ENCODE measurements around the gene KCNE5.
"Not testable (repeated sequence)": the region's sequence is repeated elsewhere in the genome, so short reads cannot be mapped to it uniquely, and the experiment has no call there.

The KCNE5 gene, protein sequence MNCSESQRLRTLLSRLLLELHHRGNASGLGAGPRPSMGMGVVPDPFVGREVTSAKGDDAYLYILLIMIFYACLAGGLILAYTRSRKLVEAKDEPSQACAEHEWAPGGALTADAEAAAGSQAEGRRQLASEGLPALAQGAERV

DNA sequence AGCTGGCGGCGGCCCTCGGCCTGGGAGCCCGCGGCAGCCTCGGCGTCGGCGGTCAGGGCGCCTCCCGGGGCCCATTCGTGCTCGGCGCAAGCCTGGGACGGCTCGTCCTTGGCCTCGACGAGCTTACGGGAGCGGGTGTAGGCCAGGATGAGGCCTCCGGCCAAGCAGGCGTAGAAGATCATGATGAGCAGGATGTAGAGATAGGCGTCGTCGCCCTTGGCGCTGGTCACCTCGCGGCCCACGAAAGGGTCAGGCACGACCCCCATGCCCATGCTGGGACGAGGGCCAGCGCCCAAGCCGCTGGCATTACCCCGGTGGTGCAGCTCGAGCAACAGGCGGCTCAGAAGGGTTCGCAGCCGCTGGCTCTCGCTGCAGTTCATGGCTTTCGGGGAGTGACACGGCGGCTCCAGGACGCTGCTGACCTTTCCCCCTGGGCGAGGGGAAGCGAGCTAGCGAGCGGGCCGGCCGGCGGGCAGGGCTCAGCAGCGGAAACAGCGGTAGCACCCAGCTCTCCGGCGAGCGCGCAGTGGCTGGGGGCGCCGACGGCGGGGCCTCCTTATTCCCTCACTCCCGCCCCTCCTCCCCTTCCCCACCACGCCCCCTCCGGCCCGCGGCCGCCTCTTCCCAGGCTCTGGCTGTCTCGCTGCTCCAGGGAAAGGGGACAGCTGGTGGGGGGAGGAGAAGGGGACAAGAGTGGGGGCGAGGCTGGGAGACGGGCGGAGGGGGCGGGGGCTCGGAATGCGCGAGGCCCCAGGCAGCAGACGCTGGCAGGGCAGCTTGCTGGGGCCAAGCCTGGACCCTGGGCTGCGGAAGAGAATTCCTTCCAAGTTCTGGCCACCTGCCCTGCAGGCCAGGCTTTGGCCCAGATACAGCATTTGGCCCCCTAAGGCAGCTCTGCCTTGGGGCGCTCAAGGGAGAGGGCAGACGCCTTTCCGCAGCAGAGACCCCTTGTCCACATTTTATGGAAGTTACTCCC, at the start of gene KCNE5:
TSS of gene KCNE5 (minus strand) at position 532 of the 976 bp plus-strand sequence. CDS start at position 380, 152 bp downstream.
- no peak for DNase-seq (ENCODE audit: extremely low spot score)
- CTCF ChIA-PET, result no interaction called here
- TF ChIP-seq NFRKB (IDR thresholded peaks at IDR 0.05), result no peak
- TF ChIP-seq ZNF384 (IDR thresholded peaks at IDR 0.05), result no peak
- TF ChIP-seq BHLHE40 (IDR thresholded peaks at IDR 0.05; ENCODE audit: borderline replicate concordance), result no peak
- TF ChIP-seq FOXA1 (IDR thresholded peaks at IDR 0.05), result no peak
- TF ChIP-seq ELF4 (IDR thresholded peaks at IDR 0.05), result no peak
- TF ChIP-seq, protein P1, sequence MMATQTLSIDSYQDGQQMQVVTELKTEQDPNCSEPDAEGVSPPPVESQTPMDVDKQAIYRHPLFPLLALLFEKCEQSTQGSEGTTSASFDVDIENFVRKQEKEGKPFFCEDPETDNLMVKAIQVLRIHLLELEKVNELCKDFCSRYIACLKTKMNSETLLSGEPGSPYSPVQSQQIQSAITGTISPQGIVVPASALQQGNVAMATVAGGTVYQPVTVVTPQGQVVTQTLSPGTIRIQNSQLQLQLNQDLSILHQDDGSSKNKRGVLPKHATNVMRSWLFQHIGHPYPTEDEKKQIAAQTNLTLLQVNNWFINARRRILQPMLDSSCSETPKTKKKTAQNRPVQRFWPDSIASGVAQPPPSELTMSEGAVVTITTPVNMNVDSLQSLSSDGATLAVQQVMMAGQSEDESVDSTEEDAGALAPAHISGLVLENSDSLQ (IDR thresholded peaks at IDR 0.05), result no peak
- TF ChIP-seq CTBP1 (IDR thresholded peaks at IDR 0.05; ENCODE audit: borderline replicate concordance), result no peak
- TF ChIP-seq SUZ12 (IDR thresholded peaks at IDR 0.05), result no peak
- no peak for TF ChIP-seq FOXK2 (IDR thresholded peaks at IDR 0.05)
- no peak for TF ChIP-seq LEF1 (IDR thresholded peaks at IDR 0.05; ENCODE audit: borderline replicate concordance)
- TF ChIP-seq FOXM1 (IDR thresholded peaks at IDR 0.05; ENCODE audit: borderline replicate concordance), result no peak
- TF ChIP-seq ARNT (IDR thresholded peaks at IDR 0.05), result no peak
- no peak for TF ChIP-seq L3MBTL2 (conservative IDR thresholded peaks at IDR 0.05)
- no peak for TF ChIP-seq SP1 (IDR thresholded peaks at IDR 0.05)
- POLR2A ChIA-PET, result no interaction called here

DNA sequence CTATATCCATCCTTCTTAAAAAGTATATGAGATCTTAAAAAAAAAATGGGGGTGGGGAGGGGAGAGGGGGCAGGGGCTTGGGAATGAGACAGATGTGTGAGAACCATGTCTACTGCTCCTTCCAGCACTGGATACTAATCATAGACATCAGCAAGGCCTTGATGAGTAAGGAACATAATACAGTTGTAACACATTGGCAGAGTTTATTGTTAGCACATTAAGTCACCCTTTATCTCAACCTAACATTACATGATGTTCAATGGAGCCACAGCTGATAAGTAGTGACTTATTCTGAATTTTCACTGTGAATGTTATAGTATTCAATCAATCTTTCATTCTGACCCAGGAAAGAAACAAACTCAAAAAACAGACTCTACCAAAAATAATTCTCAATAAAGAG, 47.3 kb upstream of the KCNE5 start:
- no peak for DNase-seq (ENCODE audit: extremely low spot score)
- TF ChIP-seq FOXA1 (IDR thresholded peaks at IDR 0.05), result no peak
- TF ChIP-seq ARNT (IDR thresholded peaks at IDR 0.05), result no peak
- no peak for TF ChIP-seq TARDBP (IDR thresholded peaks at IDR 0.05)
- no peak for TF ChIP-seq FOXM1 (IDR thresholded peaks at IDR 0.05; ENCODE audit: borderline replicate concordance)
- no peak for TF ChIP-seq CTBP1 (IDR thresholded peaks at IDR 0.05; ENCODE audit: borderline replicate concordance)
- TF ChIP-seq SUZ12 (IDR thresholded peaks at IDR 0.05), result no peak
- no peak for TF ChIP-seq BHLHE40 (IDR thresholded peaks at IDR 0.05; ENCODE audit: borderline replicate concordance)
- TF ChIP-seq FOXK2 (IDR thresholded peaks at IDR 0.05), result no peak
- no peak for TF ChIP-seq ZNF384 (IDR thresholded peaks at IDR 0.05)
- no peak for TF ChIP-seq LEF1 (IDR thresholded peaks at IDR 0.05; ENCODE audit: borderline replicate concordance)
- no peak for TF ChIP-seq SP1 (IDR thresholded peaks at IDR 0.05)
- TF ChIP-seq, protein P1 (IDR thresholded peaks at IDR 0.05), result no peak
- TF ChIP-seq NFRKB (IDR thresholded peaks at IDR 0.05), result no peak
- TF ChIP-seq ELF4 (IDR thresholded peaks at IDR 0.05), result no peak
- TF ChIP-seq HDGF (IDR thresholded peaks at IDR 0.05; ENCODE audit: borderline replicate concordance), result no peak
- TF ChIP-seq L3MBTL2 (conservative IDR thresholded peaks at IDR 0.05), result no peak
- CTCF ChIA-PET, result no interaction called here
- POLR2A ChIA-PET, result no interaction called here

DNA sequence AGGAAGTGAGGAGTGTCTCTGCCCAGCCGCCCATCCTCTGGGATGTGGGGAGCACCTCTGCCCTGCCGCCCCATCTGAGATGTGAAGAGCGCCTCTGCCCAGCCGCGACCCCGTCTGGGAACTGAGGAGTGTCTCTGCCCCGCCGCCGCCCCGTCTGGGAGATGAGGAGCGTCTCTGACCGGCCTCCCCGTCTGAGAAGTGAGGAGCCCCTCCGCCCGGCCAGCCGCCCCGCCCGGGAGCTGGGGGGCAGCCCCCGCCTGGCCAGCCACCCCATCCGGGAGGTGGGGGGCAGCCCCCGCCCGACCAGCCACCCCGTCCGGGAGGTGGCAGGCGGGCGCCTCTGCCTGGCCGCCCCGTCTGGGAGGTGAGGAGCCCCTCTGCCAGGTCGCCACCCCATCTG, 46.2 kb upstream of the KCNE5 start:
- DNase-seq (ENCODE audit: extremely low spot score); CTCF ChIA-PET; POLR2A ChIA-PET: not testable (repeated sequence)

DNA sequence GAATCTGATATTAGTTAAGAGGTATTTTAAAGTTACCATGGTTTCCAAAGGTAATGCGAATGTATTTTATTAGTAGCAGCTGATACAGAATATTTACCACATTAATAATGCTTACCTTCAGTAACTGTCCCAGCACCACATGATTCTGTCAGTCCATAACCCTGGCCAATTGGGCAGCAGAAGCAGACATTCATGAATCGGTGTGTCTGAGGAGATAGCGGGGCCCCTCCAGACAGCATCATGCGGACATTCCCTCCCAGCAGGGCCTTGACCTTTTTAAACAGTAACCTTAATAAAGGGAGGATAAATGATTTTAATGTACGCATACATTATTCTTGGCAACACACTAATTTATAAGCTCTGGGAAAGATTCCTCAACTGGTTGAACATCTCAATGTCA, 43.0 kb upstream of the KCNE5 start:
- CTCF ChIA-PET, result no interaction called here
- POLR2A ChIA-PET, result no interaction called here
- TF ChIP-seq TARDBP (IDR thresholded peaks at IDR 0.05), result no peak
- DNase-seq (ENCODE audit: extremely low spot score), result no peak

DNA sequence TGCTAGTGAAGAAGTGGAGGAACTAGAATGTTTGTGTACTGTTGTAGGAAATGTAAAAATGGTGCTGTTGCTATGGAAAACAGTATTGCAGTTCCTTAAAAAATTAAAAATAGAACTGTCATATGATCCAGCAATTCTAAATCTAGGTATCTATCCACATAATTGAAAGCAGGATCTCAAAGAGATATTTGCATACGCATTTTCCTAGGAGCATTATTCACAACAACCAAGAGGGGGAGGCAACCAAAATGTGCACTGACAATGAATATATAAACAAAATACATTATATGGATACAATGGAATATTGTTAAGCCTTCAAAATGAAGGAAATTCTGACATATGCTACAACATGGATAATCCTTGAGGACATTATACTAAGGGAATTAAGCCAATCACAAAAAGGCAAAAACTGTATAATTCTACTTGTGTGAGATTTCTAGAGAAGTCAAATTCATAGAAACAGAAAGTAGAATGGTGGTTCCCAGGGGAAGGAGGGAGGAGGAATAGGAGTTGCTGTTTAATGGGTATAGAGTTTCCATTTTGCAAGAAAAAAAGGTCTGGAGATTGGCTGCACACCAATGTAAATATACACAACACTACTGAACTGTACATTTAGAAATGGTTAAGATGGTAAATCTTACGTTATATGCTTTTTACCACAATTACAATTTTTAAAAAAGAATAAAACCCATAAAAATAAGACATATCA, 35.6 kb upstream of the KCNE5 start:
- TF ChIP-seq CTBP1 (IDR thresholded peaks at IDR 0.05; ENCODE audit: borderline replicate concordance) (no peak), BHLHE40 (IDR thresholded peaks at IDR 0.05; ENCODE audit: borderline replicate concordance) (no peak), ZNF384 (IDR thresholded peaks at IDR 0.05) (no peak), HDGF (IDR thresholded peaks at IDR 0.05; ENCODE audit: borderline replicate concordance) (no peak), FOXK2 (IDR thresholded peaks at IDR 0.05) (no peak), L3MBTL2 (conservative IDR thresholded peaks at IDR 0.05) (no peak)
- TF ChIP-seq, protein P1 (IDR thresholded peaks at IDR 0.05), result no peak
- no peak for DNase-seq (ENCODE audit: extremely low spot score)
- ChIA-PET POLR2A (no interaction called here), CTCF (interaction anchor here (0.7 to 1.5 kb wide), 2 partner anchors 166 to 231 kb away, joined by 3 read pairs; no protein-coding TSS in a partner anchor)

DNA sequence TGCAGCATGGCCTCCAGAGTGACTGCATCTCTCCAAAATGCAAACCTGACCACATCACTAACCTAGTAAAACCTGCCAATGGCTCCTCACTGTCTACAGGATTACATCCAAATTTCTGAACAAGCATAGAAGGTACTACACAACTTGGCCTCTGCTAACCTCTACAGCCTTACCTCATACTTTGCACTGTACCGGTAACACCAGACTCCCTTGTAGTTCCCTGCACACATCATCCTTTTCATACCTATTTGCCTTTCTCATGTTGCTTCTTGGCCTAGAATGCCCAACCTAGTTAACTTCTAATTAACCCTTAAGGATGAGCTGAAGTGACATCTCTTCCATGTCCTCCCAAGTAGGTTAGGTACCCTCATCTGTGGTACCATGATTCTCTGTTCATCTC, 33.4 kb upstream of the KCNE5 start:
- DNase-seq (ENCODE audit: extremely low spot score), result no peak
- ChIA-PET CTCF (no interaction called here), POLR2A (no interaction called here)
- TF ChIP-seq BHLHE40 (IDR thresholded peaks at IDR 0.05; ENCODE audit: borderline replicate concordance) (no peak), FOXK2 (IDR thresholded peaks at IDR 0.05) (no peak), L3MBTL2 (conservative IDR thresholded peaks at IDR 0.05) (no peak), TARDBP (IDR thresholded peaks at IDR 0.05) (no peak), SUZ12 (IDR thresholded peaks at IDR 0.05) (no peak), LEF1 (IDR thresholded peaks at IDR 0.05; ENCODE audit: borderline replicate concordance) (no peak), NFRKB (IDR thresholded peaks at IDR 0.05) (no peak), ARNT (IDR thresholded peaks at IDR 0.05) (no peak), SP1 (IDR thresholded peaks at IDR 0.05) (no peak), FOXA1 (IDR thresholded peaks at IDR 0.05) (no peak)
- TF ChIP-seq, protein P1 (IDR thresholded peaks at IDR 0.05), result no peak

DNA sequence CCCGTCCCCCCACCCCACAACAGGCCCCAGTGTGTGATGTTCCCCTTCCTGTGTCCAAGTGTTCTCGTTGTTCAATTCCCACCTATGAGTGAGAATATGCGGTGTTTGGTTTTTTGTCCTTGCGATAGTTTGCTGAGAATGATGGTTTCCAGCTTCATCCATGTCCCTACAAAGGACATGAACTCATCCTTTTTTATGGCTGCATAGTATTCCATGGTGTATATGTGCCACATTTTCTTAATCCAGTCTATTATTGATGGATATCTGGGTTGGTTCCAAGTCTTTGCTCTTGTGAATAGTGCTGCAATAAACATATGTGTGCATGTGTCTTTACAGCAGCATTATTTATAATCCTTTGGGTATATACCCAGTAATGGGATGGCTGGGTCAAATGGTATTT, 32.4 kb upstream of the KCNE5 start:
- DNase-seq (ENCODE audit: extremely low spot score); CTCF ChIA-PET; POLR2A ChIA-PET: not testable (repeated sequence)

Measured in HEK293T (cell line).